NCI-H1417 treated with DMSO at 0.1 percent for 48 hours (cell line): ENCODE measurements around the gene TMEM156.
"Not testable (repeated sequence)": the region's sequence is repeated elsewhere in the genome, so short reads cannot be mapped to it uniquely, and the experiment has no call there.

Experiments used
- DNase-seq: peaks from one replicate; lab custom pipeline; 2025; lab: John Stamatoyannopoulos, UW

The TMEM156 gene

GRCh38 chr4:39043058-39043860 is 11.1 kb upstream of the TMEM156 start:
- DNase-seq = no peak

DNA sequence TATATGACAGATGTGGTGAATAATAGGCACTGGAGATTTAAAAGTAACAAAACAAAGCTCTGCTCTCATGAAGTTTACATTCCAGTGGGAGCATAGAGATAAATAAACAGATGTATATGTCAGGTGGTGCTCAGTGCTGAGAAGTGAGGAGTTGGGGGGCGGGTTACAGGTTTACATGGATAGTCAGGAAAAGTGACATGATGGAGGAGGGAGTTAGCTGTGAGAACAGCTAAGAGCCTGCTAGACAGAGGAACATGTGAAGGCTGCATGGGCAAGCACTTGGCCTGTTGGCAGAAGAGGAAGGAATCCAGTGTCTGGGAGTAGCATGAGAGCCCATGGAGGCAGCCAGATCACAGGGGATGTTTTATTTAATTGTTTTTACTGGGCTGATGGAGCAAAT is 10.2 kb upstream of the TMEM156 start:
- no peak for DNase-seq

GRCh38 chr4:39039108-39039507 is 6.9 kb upstream of the TMEM156 start:
- no peak for DNase-seq

GRCh38 chr4:39037941-39038340 is 5.7 kb upstream of the TMEM156 start:
- DNase-seq = no peak

DNA sequence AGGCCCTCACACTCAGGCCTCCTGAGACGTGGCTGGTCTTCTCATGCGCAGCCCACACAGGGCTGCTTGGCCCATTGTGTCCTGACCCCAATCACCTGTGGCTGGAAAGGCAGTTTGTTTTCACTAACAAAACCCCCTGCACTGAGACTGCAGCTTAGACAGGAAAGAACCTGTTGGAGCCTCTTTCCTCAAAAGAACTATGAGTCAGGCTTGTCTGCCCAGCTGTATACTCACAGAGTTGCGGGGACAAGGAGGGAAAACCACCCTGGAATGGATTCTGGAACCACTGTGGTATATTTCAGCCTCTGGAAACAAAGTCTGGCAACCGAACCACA is 5.2 kb upstream of the TMEM156 start:
- no peak for DNase-seq

- DNase-seq = no peak
These were observed 4.0 kb upstream of the TMEM156 start for GRCh38 chr4:39036172-39036571.

DNA sequence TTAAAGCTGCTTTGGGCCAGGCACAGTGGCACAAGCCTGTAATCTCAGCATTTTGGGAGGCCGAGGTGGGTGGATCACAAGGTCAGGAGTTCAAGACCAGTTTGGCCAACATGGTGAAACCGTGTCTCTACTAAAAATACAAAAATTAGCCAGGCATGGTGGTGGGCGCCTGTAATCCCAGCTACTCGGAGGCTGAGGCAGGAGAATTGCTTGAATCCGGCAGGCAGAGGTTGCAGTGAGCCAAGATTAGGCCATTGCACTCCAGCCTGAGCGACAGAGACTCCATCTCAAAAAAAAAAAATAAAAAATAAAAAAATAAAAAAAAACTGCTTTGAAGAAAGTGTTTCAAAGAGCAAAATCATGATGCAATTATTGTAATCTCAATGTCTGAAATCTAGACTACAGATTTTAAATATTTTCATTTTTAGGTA is 604 bp downstream of the TMEM156 start:
- DNase-seq = not testable (repeated sequence)

DNA sequence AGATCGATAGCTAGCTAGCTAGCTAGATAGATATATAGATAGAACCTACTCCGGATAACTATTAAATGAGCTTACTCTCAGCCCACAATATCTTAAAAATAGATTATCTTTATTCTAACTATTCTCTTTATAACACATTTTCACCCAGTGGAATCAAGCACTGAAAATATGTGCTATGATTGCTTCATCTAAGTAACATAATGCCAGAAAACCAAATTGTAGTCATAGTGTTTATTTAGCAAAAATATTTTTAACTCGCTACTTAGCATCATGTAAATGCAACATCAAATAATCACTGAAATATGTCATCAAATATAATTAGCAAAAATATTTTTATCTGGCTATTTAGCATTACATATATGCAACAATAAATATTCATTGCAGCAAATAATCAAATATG is 1.5 kb downstream of the TMEM156 start:
- DNase-seq = no peak

DNA sequence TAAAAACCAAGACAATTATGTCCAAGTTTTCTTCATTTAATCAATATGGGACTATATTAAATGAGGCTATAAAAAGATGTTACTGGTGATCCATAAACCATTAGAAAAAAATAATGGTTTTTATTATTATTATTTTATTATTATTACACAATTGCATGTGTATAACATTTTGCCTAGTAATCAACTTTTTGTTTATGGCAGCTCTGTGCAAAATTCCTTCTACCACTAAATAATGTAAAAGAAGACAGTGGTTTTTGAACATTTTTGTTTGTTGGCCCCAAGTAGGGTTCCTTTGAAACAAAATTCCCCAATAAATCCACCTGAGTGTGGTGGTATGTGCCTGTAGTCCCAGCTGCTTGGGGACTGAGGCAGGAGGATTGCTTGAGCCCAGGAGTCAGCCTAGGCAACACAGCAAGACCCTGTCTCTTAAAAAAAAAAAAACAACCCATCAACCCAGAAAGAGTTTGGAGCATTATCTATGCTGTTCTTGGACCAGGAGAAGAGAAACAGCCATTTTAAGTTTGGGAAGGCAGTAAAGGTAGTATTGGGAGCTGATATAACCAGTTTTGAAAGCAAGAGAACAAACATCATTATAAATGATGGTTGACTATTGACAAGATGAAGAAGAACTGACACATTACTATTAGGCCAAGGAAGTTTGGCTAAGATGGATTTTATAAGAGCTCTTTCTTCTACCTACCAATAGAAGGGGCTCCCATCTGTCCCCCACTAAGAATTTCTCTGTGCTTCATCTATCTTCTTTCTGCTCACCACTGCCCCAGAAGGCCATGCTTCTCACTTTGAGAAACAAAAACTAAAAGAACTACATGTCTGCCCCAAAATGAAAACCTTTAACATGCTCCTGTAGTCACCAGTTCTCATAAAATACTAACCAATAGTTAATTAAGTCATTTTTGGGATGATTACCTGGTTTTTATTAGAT is 2.2 kb downstream of the TMEM156 start:
- no peak for DNase-seq

GRCh38 chr4:39026096-39026495 is 6.1 kb downstream of the TMEM156 start:
- DNase-seq = no peak

DNA sequence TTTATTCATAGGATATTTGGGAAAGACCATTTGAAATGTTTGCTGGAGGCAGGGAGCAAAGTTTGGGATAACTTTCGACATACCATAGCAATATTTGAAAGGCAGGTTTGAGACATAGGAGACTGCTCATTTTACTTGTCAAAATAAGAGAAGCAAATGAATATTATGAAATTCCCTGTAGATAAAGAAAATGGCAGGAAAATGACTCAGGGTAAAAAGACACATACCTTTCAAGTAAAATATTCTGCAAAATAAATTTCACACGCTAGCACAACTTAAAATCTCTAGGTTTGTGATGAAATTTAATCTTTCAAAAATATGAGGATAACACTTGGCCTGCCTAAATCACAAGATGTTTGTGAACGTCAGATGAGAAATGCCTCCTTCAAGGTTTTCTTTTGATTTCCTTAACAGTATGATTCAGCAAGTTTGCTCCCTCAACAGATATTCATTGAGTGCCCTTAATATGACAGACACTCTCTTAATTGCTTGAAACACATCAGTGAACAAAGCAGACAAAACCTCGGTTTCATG is 6.6 kb downstream of the TMEM156 start:
- DNase-seq = no peak

- DNase-seq = no peak
These were observed 7.8 kb downstream of the TMEM156 start for GRCh38 chr4:39024311-39024865.

- no peak for DNase-seq
These were observed 9.2 kb downstream of the TMEM156 start for GRCh38 chr4:39023059-39023458.

- DNase-seq = no peak
These were observed 10.0 kb downstream of the TMEM156 start for GRCh38 chr4:39022241-39022640.

GRCh38 chr4:39021631-39022030 is 10.6 kb downstream of the TMEM156 start:
- no peak for DNase-seq

- DNase-seq = no peak
These were observed 12.1 kb downstream of the TMEM156 start for GRCh38 chr4:39020130-39020529.

GRCh38 chr4:39014028-39014427 is 18.2 kb downstream of the TMEM156 start:
- DNase-seq = no peak

DNA sequence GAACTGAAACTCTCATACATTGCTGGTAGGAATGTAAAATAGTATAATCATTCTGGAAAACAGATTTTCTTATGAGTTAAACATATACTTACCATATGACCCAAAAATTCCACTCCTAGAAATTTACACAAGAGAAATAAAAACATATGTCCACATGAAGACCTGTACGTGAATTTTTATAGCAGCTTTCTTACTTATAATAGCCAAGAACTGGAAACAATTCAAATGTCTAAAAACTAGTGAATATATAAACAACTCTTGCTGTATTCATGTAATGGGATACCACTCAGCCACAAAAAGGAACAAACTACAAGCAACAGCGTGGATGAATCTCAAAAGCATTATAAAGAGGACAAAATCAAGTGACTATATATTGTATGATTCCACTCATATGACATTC is 27.5 kb downstream of the TMEM156 start:
- no peak for DNase-seq

DNA sequence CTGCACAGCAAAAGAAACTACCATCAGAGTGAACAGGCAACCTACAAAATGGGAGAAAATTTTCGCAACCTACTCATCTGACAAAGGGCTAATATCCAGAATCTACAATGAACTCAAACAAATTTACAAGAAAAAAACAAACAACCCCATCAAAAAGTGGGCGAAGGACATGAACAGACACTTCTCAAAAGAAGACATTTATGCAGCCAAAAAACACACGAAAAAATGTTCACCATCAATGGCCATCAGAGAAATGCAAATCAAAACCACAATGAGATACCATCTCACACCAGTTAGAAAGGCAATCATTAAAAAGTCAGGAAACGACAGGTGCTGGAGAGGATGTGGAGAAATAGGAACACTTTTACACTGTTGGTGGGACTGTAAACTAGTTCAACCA is 30.2 kb downstream of the TMEM156 start:
- DNase-seq = not testable (repeated sequence)

- no peak for DNase-seq
These were observed 36.6 kb downstream of the TMEM156 start for GRCh38 chr4:38995660-38996005.

GRCh38 chr4:38994135-38994534 is 38.1 kb downstream of the TMEM156 start:
- no peak for DNase-seq

- DNase-seq = no peak
These were observed 38.5 kb downstream of the TMEM156 start for GRCh38 chr4:38993683-38994082.

- no peak for DNase-seq
These were observed 42.0 kb downstream of the TMEM156 start for GRCh38 chr4:38990241-38990640.
